CD4-positive, alpha-beta T cell treated with Interleukin-6 at 100 ng/mL for 8 hours (primary cell): ENCODE measurements around the gene KCNJ18.
"Not testable (repeated sequence)": the region's sequence is repeated elsewhere in the genome, so short reads cannot be mapped to it uniquely, and the experiment has no call there.

ENCODE experiments used
- DNase-seq: peaks from one replicate; pipeline ENCODE4 v3.0.0-alpha.2; 2020; ENCODE audit warnings: mixed read lengths, low spot score

Gene KCNJ18

GRCh38 chr17:21685061-21685795 is 7.1 kb upstream of the KCNJ18 start:
- not testable (repeated sequence) for DNase-seq

GRCh38 chr17:21686165-21687015 is 5.9 kb upstream of the KCNJ18 start:
- no peak for DNase-seq

DNA sequence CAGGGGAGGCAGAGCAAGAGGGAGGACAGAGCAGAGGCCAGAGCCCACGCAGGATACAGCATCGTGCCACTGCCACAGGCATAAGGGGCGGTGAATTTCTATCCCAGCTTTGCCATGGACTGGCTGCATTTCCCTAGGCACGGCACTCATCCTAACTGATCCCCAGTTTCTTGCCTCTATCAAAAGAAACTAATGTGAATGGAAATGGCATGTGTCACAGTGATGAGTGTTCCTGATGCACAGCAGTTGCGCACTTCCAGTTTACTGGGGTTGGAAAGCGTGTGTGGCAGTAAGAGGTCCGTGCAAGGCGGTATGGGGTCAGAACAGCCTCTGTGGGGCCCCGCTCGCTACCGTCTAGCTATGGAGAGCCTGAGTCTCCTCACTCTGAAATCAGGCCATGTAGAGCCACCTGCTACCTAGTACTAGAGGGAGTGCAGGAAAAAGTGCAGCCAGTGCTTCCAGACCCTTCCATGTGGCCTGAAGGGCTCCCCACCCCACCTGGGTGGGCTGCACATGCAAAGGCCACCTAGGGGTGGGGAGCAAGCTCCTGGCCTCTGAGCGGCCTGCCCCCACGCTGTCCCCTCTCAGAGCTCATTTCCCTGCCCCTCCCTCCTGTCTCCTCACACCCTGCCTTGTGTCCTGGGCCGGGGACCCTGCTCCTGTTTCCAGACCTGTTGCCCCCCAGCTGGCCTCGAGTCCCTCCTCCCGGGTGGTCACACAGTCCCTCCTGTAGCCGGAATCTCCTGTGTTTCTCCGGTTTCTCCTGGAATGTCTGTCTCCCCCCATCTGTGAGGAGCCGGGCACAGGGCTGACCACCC is 5.0 kb upstream of the KCNJ18 start:
- no peak for DNase-seq

DNA sequence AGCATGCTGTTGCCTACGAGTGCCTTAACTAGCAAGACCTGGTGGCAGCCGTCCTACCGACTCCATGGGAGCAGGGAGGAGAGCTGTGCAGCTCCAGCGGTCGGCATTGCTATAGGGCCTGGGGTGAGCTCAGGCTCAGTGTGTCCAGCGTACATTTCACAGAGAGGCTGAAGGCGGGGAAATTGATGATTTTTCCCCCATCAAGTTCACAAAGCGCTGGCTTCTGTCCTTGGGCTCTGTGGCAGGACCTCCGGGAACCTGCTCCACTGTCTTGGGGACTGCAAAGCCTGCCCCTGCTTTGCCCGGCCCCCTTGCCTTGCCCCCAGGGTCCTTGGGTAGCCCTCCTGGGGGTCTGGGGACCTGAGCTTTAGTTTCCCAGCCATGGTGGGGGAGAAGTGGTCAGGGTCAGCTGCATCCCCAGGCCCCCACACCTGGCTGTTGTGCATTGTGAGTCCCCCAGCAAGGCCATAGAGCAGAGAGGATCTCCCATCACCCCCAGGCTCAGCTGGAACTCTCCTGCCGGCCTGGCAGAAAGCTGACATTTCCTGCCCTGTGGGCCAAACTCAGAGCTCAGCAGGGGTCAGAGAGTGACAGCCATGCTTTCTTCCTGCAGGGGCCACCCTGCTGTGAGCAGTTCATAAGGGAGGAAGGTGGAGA is 3.9 kb upstream of the KCNJ18 start:
- no peak for DNase-seq

GRCh38 chr17:21689604-21690003 is 2.7 kb upstream of the KCNJ18 start:
- no peak for DNase-seq

- not testable (repeated sequence) for DNase-seq
Observed at GRCh38 chr17:21690811-21691210, 1.5 kb upstream of the KCNJ18 start.

- not testable (repeated sequence) for DNase-seq
Observed at GRCh38 chr17:21691481-21691880, 842 bp upstream of the KCNJ18 start.

DNA sequence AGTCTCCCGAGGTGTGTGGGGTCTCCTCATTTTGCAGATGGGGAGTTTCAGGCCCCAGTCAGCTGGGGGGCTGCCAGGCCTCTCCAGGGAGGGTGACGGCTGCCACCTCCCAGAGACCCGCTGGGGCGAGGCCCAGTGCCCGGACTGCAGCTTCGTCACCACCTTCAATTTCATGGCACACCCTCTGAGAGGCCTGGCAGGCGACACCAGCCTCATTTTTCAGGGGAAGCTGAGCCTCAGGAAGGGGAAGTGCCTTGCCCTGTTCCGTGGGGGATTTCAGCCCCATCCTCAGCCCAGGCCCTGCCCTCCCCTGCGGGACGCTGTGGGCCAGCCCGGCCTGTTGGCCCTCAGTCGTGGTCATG is 362 bp downstream of the KCNJ18 start:
- DNase-seq = not testable (repeated sequence)

- not testable (repeated sequence) for DNase-seq
Observed at GRCh38 chr17:21693391-21693796, 1.1 kb downstream of the KCNJ18 start.

GRCh38 chr17:21693937-21694336 is 1.6 kb downstream of the KCNJ18 start:
- not testable (repeated sequence) for DNase-seq

- DNase-seq = not testable (repeated sequence)
Observed at GRCh38 chr17:21696227-21696626, 3.9 kb downstream of the KCNJ18 start.

DNA sequence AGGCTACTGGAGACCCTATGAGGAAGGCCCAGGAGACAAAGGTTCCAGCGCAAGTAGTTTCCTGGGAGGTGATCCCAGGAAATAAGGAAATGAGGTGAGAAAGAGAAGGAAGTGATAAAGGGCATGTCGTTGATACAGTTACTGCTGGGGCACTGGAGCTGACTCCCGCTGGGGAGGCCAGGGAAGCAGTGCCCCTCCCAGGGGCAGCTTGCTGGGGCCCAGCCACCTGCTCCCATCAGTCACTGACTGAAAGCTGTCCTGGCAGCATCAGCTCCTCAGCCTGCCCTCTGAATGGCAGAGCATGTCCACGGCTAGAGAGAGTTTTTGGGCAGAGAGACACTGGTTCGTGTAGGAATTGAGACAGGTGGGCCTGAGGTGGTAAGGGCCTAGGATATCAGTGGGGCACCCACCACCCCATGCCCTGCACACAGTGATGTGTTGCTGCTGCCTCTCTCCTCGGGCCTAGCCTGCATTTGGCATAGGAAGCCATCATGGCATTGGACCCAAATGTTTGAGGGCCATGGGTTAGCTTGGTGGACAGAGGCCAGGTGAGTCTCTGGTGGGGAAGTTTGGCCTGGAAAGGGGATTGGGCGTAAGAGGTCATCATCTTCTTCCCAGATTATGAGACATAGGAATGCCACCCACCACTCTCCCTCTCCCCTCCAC is 4.7 kb downstream of the KCNJ18 start:
- DNase-seq = not testable (repeated sequence)

GRCh38 chr17:21697508-21697860 is 5.2 kb downstream of the KCNJ18 start:
- DNase-seq = not testable (repeated sequence)

DNA sequence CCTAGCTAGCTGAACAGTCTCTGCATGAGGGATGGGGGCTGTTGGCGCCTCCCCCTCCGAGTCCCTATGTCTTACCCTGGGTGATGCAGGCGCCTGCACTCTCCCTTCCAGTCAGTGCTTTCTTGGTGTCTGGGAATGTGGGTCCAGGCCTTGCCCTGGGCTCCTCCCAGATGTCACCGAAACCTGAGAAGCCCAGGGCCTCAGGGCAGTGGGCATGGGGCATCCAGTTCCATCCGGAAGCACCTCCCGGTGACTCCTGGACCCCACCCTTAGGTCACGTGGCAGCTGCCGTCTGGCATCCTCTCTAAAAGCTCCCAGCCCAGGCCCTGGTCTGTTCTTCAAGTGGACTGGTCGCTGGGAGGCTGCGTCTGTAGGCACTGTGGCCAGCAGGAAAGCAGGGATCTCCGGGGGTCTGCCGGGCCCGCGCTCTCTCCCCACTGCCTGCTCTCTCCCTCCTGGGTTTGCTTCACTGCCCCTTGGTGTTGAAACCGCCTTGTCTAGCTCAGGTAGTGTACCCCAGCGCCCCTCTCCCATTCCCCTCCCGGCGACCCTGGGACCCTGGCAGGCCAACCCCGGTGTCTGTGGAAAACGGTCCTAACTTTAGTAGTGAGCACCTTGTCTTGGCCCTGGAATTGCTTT is 6.2 kb downstream of the KCNJ18 start:
- DNase-seq = not testable (repeated sequence)

DNA sequence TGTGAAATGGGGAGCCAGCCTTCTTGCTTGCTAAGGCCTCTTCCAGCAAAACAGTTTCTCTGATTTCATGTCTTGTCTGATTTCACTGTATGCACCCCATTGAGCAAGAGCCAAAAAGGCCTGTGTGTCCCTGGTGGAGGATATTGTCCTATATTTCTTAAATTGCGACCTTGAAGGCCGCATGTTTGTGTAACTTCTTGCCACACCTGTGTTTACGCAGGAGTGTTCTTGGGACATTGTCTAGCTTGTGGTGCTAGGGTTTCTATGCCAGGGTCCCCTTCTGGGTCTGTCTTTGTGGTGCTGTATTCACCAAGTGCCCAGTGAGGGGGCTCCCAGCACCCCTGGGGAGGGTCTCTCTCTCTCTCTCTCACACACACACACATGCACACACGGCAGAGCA is 6.8 kb downstream of the KCNJ18 start:
- not testable (repeated sequence) for DNase-seq

DNA sequence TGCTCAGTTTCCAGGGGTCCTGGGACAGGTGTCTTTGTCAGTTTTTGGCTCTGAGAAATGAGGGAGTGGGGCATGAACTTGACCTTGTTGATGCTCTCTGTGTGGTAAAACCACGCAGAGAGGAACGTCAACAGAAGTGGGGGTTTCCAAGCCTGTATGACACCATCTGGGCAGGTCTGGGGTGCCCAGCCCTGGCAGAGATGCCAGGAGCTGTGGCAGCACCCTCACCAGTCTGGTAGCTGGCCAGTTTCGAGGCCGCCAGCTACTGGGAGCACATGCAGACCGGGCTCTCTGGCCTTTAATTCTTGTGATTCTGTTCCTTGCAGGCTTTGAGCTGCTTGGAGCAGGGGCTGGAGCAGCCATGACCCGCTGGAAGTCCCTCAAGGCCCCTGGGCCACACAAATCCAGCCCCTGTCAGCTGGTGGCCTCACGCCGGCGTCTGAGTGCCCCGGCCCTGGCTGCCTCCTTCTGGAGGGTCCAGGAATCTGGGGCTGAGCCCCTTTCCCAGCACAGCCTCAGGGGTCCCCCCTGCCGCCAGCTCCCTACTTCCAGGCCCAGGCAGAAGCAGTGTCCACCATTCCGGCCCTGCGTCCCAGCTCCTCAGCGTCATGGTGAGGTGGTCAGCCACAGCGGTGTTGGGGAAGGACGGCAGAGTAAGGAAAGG is 7.4 kb downstream of the KCNJ18 start:
- DNase-seq = not testable (repeated sequence)

- DNase-seq = not testable (repeated sequence)
Observed at GRCh38 chr17:21701090-21701489, 8.8 kb downstream of the KCNJ18 start.

- DNase-seq = not testable (repeated sequence)
Observed at GRCh38 chr17:21702029-21702428, 9.7 kb downstream of the KCNJ18 start.

DNA sequence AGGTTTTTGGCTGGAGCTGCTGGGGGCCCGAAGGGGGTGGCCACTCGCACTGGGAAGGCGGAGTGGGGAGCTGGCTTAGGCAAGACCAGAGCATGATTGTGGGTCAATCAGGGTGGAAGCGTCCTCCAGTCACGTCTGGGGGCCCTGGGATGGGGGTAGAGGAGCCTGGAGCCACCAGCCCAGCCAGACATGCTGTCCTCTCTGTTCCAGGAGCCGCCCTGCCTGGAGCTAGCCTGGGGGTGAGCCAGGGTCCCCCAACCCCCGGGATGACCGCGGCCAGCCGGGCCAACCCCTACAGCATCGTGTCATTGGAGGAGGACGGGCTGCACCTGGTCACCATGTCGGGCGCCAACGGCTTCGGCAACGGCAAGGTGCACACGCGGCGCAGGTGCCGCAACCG is 10.2 kb downstream of the KCNJ18 start:
- DNase-seq = not testable (repeated sequence)

- DNase-seq = not testable (repeated sequence)
Observed at GRCh38 chr17:21702940-21703640, 10.8 kb downstream of the KCNJ18 start.
